Measurements from ENCODE around the gene GPC1. TPM values are rescaled to one million over a fixed set of nuclear protein-coding genes. Genes with fewer than 3 reads are reported as not detected.

Gene GPC1
- polyA plus RNA-seq, 1 of the 3 experiments (the other 2 are of a cell fraction): 65.5 TPM

GRCh38 chr2:240434728-240435456, 571 bp upstream of the GPC1 start:
- H2AFZ ChIP-seq (ENCODE audit: low read depth): peak overlapping the region; percentile 86
- POLR2A ChIA-PET: no interaction called here

GRCh38 chr2:240435948-240436682, 652 bp downstream of the GPC1 start:
- H4K20me1 ChIP-seq (ENCODE audit: insufficient read depth): peaks cover 38% of the 10 kb centered on the region
- peak overlapping the region; percentile 90 for H3K4me2 ChIP-seq
- DNase-seq: peak; percentile 78
- H3K4me1 ChIP-seq (ENCODE audit: control insufficient read depth in 1 of 2, insufficient read depth in 2 of 2, low read depth in 1 of 2, low read length in 1 of 2): peaks cover 14 to 17% of the 10 kb centered on the region in 2 experiments; a peak in 2 of 4 replicates
- no peak for TF ChIP-seq USF1 (IDR thresholded peaks at IDR 0.05; ENCODE audit: borderline replicate concordance, low read depth)
- 0 out of 2 replicates have a peak, but pooled peaks have one; percentile 14 for TF ChIP-seq MXI1 (IDR thresholded peaks at IDR 0.05; ENCODE audit: low read depth, low read length)
- H3K79me2 ChIP-seq (ENCODE audit: insufficient read depth): peaks cover 42% of the 10 kb centered on the region
- peak overlapping the region; percentile 74 for H3K9ac ChIP-seq
- no peaks in the 10 kb centered on the region for H3K36me3 ChIP-seq (replicated peaks in 1 of 2; ENCODE audit: control insufficient read depth in 1 of 2, insufficient read depth in 2 of 2, low read length in 1 of 2)
- 0% methylated on average over 19 of the region's 88 CpGs for WGBS (ENCODE audit: low lambda C conversion rate)
- no peaks in the 10 kb centered on the region for H3K27me3 ChIP-seq (ENCODE audit: insufficient read depth)
- ChIA-PET POLR2A (interaction anchor here (0.9 to 1.6 kb wide), 5 partner anchors 15 to 287 kb away, joined by 3 to 8 read pairs (median 4); no protein-coding TSS in a partner anchor), CTCF (interaction anchor here (0.6 to 2.1 kb wide), 19 partner anchors 10 to 375 kb away, joined by 3 to 29 read pairs (median 4); no protein-coding TSS in a partner anchor)
- H3F3A ChIP-seq (replicated peaks; ENCODE audit: insufficient read depth): peaks cover 4% of the 10 kb centered on the region
- H2AFZ ChIP-seq (ENCODE audit: low read depth): no peak overlapping the region
- no peaks in the 10 kb centered on the region for H3K9me3 ChIP-seq
- H3K4me3 ChIP-seq (ENCODE audit: low read depth in 2 of 2, low read length in 1 of 2): peak overlapping the region; percentile 79 to 81
- H3K27ac ChIP-seq (ENCODE audit: low read depth in 2 of 2, low read length in 1 of 2): peak overlapping the region; percentile 60 to 74
- no peaks in the 10 kb centered on the region for H3K9me2 ChIP-seq

More at GRCh38 chr2:240434728-240435456, 571 bp upstream of the GPC1 start:
- H3K9me2 ChIP-seq: no peaks in the 10 kb centered on the region
- H3K79me2 ChIP-seq (ENCODE audit: insufficient read depth): peaks cover 34% of the 10 kb centered on the region
- H4K20me1 ChIP-seq (ENCODE audit: insufficient read depth): peaks cover 36% of the 10 kb centered on the region
- H3K4me1 ChIP-seq (ENCODE audit: control insufficient read depth in 1 of 2, insufficient read depth in 2 of 2, low read depth in 1 of 2, low read length in 1 of 2): peaks cover 14 to 17% of the 10 kb centered on the region in 2 experiments; a peak in 2 of 4 replicates
- WGBS (ENCODE audit: low lambda C conversion rate): 14% methylated on average over 8 of the region's 71 CpGs
- DNase-seq: peak; percentile 99
- H3K27me3 ChIP-seq (ENCODE audit: insufficient read depth): no peaks in the 10 kb centered on the region
- TF ChIP-seq MAX (IDR thresholded peaks at IDR 0.05; ENCODE audit: low read depth) (0 out of 2 replicates have a peak, but pooled peaks have one; percentile 7), MXI1 (IDR thresholded peaks at IDR 0.05; ENCODE audit: low read depth, low read length) (peak; percentile 42; the same call in 1 of the 2 replicates), RCOR1 (IDR thresholded peaks at IDR 0.05; ENCODE audit: low read length) (no peak), EP300 (IDR thresholded peaks at IDR 0.05; ENCODE audit: borderline replicate concordance in 1 of 2, low read depth in 1 of 2, low read length in 1 of 2) (peak in 1 of 2 experiments; percentile 5; a peak in 1 of 4 replicates), JUND (IDR thresholded peaks at IDR 0.05) (no peak), GABPA (IDR thresholded peaks at IDR 0.05; ENCODE audit: low read depth) (peak; percentile 66), SIN3A (IDR thresholded peaks at IDR 0.05; ENCODE audit: borderline replicate concordance, low read depth, low read length) (no peak), CHD2 (IDR thresholded peaks at IDR 0.05; ENCODE audit: low read length, partially characterized antibody) (peak; percentile 86), NFIC (IDR thresholded peaks at IDR 0.05; ENCODE audit: borderline replicate concordance) (no peak; the same call in 1 of the 2 replicates)
- peak overlapping the region; percentile 66 to 72 for H3K27ac ChIP-seq (ENCODE audit: low read depth in 2 of 2, low read length in 1 of 2)
- peak overlapping the region; percentile 100 for H3K4me2 ChIP-seq
- H3F3A ChIP-seq (replicated peaks; ENCODE audit: insufficient read depth): peaks cover 4% of the 10 kb centered on the region
- H3K36me3 ChIP-seq (replicated peaks in 1 of 2; ENCODE audit: control insufficient read depth in 1 of 2, insufficient read depth in 2 of 2, low read length in 1 of 2): no peaks in the 10 kb centered on the region
- no peaks in the 10 kb centered on the region for H3K9me3 ChIP-seq
- peak overlapping the region; percentile 87 for H3K9ac ChIP-seq
- CTCF ChIA-PET: interaction anchor here (0.8 to 2.1 kb wide), 7 partner anchors 11 to 373 kb away, joined by 3 to 29 read pairs (median 8); no protein-coding TSS in a partner anchor
- peak overlapping the region; percentile 67 to 92 for H3K4me3 ChIP-seq (ENCODE audit: low read depth in 2 of 2, low read length in 1 of 2)

Measured in SK-N-SH (cell line).